GM19351 (cell line): ENCODE data around the gene ZNF414.

Source experiments
- ATAC-seq: cut with Tn5 transposase; IDR thresholded peaks from one replicate; pipeline ENCODE4 v1.9.1; 2021; ENCODE audit warnings: mild to moderate bottlenecking, moderate library complexity; ENCODE audit not compliant: unreplicated experiment

ZNF414 gene

DNA sequence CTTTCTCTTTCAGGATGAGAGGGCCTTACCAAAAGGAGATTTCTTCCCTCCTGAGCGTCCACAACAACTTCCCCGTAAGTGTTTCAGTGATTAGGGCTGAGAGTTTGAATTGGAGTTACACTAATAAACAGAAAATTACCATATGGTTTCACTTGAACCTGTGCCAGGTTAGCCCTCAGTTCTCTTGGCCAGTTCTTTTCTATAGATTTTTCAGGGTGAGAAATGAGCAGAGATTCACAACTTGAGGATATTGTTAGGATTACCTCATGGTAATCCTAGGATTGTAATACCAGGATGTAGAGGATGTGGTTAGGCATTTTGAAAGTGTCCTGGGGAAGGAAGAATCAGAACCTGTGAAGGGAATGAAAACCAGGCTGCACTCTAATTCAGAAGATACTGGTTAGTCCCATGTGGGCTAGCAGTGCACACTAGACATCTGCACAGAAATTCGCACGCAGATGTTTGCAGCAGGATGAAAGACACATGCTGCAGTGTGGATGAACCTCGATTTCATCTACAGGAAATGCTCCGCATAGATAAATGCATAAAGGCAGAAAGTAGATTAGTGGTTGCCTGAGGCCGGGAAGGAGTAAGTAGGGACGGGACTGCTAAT is 45.1 kb downstream of the ZNF414 start:
- no peak for ATAC-seq

DNA sequence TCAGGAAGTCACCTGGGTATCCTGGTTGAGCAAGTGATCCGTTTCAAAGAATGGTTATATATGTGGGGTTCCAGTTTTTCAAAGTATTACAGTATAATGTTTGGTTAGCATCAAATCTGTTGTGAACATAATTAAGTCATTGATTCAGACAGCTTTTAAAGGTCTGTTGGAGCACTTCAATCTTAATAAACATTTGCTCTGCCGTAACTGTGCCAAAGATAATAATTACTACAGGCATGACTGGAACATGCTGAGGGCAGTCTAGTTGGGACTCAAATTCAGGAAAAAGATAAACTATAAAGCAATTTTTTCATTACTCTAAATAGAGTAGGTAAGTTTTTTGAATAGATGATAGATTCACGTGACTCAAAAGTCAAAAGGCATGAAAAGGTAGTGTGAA is 45.8 kb downstream of the ZNF414 start:
- ATAC-seq, result no peak

GRCh38 chr19:8466018-8466417 is 47.9 kb downstream of the ZNF414 start:
- no peak for ATAC-seq

GRCh38 chr19:8463365-8463764 is 50.6 kb downstream of the ZNF414 start:
- no peak for ATAC-seq

GRCh38 chr19:8462571-8462970 is 51.4 kb downstream of the ZNF414 start:
- no peak for ATAC-seq

DNA sequence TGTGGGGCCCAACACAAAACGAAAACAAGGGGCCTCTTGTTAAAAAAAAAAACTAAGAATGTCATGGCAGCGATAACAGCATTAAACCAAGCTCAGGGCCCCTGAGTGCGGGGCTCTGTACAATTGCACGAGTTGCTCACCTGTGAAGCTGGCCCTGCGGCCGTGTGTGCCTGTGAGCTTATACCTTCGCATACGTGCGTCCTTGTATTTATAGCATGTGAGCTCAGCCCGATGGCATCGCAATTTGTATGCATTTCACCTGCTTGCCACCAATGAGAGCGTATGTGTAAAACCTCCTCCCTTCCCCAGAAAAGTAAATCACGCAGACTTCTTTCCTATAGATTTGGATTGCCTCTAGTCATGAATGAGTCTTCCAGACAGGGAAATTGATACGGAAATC is 52.1 kb downstream of the ZNF414 start:
- no peak for ATAC-seq

- no peak for ATAC-seq
Observed at GRCh38 chr19:8461376-8461775, 52.6 kb downstream of the ZNF414 start.

DNA sequence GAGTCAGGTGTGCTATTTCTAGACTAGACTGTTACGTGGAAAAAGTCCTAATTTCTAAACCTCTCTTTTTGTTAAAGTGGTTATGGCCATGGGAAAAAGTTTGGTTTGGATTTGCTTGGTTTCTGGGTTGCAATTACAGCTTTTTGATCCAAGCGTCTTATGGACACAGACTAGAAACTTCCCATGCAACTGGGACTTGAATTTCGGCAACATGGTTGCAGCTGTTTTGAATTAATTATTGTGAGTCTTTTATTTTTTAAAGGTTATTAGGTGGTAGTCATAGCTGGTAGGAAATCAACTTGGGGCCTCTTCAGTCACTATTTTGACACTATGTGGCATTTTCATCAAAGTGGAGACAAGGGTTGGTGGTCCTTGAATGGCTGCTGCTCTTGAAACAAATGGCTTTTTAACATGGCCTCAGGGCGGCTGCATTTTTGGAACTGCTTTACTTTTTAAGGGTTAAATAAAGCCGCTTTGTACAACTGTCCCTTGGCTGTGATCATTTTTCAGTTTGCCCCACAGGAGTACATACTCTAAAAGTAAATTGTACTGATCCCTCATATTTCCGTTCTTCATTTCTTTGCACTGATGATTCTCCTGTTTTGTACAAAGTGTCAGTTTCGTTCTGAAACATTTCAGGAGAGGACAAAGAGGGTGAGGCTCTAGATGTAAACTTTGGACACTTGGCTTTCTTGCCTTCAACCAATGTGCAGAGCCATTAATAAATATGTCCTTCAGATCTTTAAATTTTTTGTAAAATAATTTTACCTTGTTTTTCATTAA is 53.3 kb downstream of the ZNF414 start:
- no peak for ATAC-seq
